ENCODE measurements around the gene STK36.

STK36 gene

GRCh38 chr2:218722876-218723785 lies 51.2 kb downstream of the STK36 start:
- TF ChIP-seq CTCF (IDR thresholded peaks at IDR 0.05; ENCODE audit: borderline replicate concordance, insufficient read depth, low read depth, low read length): no peak
- H3K4me3 ChIP-seq (ENCODE audit: low read depth, low read length): no peak overlapping the region

GRCh38 chr2:218726004-218726574 lies 54.2 kb downstream of the STK36 start:
- TF ChIP-seq CTCF (IDR thresholded peaks at IDR 0.05; ENCODE audit: borderline replicate concordance, insufficient read depth, low read depth, low read length): no peak
- no peak overlapping the region for H3K4me3 ChIP-seq (ENCODE audit: low read depth, low read length)

GRCh38 chr2:218727502-218728165 lies 55.7 kb downstream of the STK36 start:
- H3K4me3 ChIP-seq (ENCODE audit: low read depth, low read length): no peak overlapping the region
- TF ChIP-seq CTCF (IDR thresholded peaks at IDR 0.05; ENCODE audit: borderline replicate concordance, insufficient read depth, low read depth, low read length): peak; percentile 14; the same call in 1 of the 2 replicates

GRCh38 chr2:218729640-218730039 lies 57.8 kb downstream of the STK36 start:
- TF ChIP-seq CTCF (IDR thresholded peaks at IDR 0.05; ENCODE audit: borderline replicate concordance, insufficient read depth, low read depth, low read length): no peak
- no peak overlapping the region for H3K4me3 ChIP-seq (ENCODE audit: low read depth, low read length)

- no peak for TF ChIP-seq CTCF (IDR thresholded peaks at IDR 0.05; ENCODE audit: borderline replicate concordance, insufficient read depth, low read depth, low read length)
- H3K4me3 ChIP-seq (ENCODE audit: low read depth, low read length): no peak overlapping the region
Measured at GRCh38 chr2:218732052-218732760, 60.3 kb downstream of the STK36 start.

- TF ChIP-seq CTCF (IDR thresholded peaks at IDR 0.05; ENCODE audit: borderline replicate concordance, insufficient read depth, low read depth, low read length): no peak
Measured at GRCh38 chr2:218732761-218733158, 60.9 kb downstream of the STK36 start.

More at GRCh38 chr2:218732761-218733158, 60.9 kb downstream of the STK36 start:
- no peak overlapping the region for H3K4me3 ChIP-seq (ENCODE audit: low read depth, low read length)

Data from GM12875 (cell line).